BE2C (cell line): Measurements from ENCODE around the gene MAST2.
"Not testable (repeated sequence)": the region's sequence is repeated elsewhere in the genome, so short reads cannot be mapped to it uniquely, and the experiment has no call there.

Source experiments
- DNase-seq: peaks from one replicate; pipeline ENCODE4 v3.0.0-alpha.2; 2020
- H3K27me3 ChIP-seq: fragments of 250-450 bp; sonication (Bioruptor Pico); 2 replicates; pipeline ENCODE4 v1.5.1; 2020; ENCODE audit warnings: mild to moderate bottlenecking
- H3K36me3 ChIP-seq: fragments of 250-450 bp; sonication (Bioruptor Pico); 2 replicates; pipeline ENCODE4 v1.5.1; 2020; ENCODE audit warnings: mild to moderate bottlenecking
- H3K4me1 ChIP-seq: fragments of 250-450 bp; sonication (Bioruptor Pico); 2 replicates; pipeline ENCODE4 v1.5.1; 2020
- H3K4me3 ChIP-seq: 2 replicates; pipeline ENCODE4 v1.5.1; 2011; ENCODE audit warnings: low read depth, low read length
- H3K9me3 ChIP-seq: fragments of 250-450 bp; sonication (Bioruptor Pico); 2 replicates; pipeline ENCODE4 v1.5.1; 2020
- TF ChIP-seq, protein P1 (sequence below): IDR thresholded peaks from 2 replicates; pipeline ENCODE4 v1.5.1; 2012; ENCODE audit warnings: mild to moderate bottlenecking, low read depth, low read length

Gene MAST2

GRCh38 chr1:46044116-46044515 lies 240.7 kb downstream of the MAST2 start:
- TF ChIP-seq, protein P1, sequence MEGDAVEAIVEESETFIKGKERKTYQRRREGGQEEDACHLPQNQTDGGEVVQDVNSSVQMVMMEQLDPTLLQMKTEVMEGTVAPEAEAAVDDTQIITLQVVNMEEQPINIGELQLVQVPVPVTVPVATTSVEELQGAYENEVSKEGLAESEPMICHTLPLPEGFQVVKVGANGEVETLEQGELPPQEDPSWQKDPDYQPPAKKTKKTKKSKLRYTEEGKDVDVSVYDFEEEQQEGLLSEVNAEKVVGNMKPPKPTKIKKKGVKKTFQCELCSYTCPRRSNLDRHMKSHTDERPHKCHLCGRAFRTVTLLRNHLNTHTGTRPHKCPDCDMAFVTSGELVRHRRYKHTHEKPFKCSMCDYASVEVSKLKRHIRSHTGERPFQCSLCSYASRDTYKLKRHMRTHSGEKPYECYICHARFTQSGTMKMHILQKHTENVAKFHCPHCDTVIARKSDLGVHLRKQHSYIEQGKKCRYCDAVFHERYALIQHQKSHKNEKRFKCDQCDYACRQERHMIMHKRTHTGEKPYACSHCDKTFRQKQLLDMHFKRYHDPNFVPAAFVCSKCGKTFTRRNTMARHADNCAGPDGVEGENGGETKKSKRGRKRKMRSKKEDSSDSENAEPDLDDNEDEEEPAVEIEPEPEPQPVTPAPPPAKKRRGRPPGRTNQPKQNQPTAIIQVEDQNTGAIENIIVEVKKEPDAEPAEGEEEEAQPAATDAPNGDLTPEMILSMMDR, result no peak
- Histone ChIP-seq H3K9me3 (no peaks in the 10 kb centered on the region), H3K4me1 (no peaks in the 10 kb centered on the region), H3K36me3 (no peaks in the 10 kb centered on the region; the same call in none of the 2 replicates), H3K27me3 (no peaks in the 10 kb centered on the region), H3K4me3 (no peak overlapping the region)
- no peak for DNase-seq

DNA sequence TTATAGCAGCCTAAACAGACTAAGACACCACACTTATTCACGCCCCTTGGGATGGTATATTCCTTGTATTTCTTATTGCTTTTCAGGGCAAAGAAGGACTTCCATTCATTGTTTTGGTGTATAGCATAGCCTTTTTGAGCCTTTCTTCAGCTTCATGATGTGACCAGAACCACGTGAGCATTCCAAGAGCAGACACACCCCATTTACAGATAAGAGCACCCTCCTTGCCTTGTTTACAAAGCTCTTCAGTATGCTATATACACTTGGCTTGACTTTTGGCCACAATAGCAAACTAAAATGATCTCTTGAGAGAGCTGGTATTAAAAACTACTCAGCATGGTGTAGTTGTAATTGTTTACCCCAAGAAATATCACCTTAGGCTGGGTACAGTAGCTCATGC lies 250.3 kb downstream of the MAST2 start:
- Histone ChIP-seq H3K4me1 (no peaks in the 10 kb centered on the region), H3K9me3 (no peaks in the 10 kb centered on the region), H3K36me3 (no peaks in the 10 kb centered on the region; the same call in none of the 2 replicates), H3K27me3 (no peaks in the 10 kb centered on the region), H3K4me3 (no peak overlapping the region)
- DNase-seq, result no peak
- TF ChIP-seq, protein P1, result no peak

- no peak overlapping the region for H3K4me3 ChIP-seq
- H3K4me1 ChIP-seq, result no peaks in the 10 kb centered on the region
- peaks cover 1% of the 10 kb centered on the region for H3K36me3 ChIP-seq
- TF ChIP-seq, protein P1, result no peak
- no peaks in the 10 kb centered on the region for H3K9me3 ChIP-seq
- no peaks in the 10 kb centered on the region for H3K27me3 ChIP-seq
- DNase-seq, result no peak
Measured at GRCh38 chr1:46056325-46056724, 252.9 kb downstream of the MAST2 start.

DNA sequence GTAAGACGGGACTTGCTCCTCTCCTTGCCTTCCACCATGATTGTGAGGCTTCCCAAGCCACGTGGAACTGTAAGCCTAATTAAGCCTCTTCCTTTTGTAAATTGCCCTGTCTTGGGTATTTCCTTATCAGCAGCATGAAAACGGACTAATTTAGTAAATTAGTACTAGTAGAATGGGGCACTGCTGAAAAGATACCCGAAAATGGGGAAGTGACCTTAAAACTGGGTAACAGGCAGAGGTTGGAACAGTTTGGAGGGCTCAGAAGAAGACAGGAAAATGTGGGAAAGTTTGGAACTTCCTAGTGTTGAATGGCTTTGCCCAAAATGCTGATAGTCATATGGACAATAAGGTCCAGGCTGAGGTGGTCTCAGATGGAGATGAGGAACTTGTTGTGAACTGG lies 253.8 kb downstream of the MAST2 start:
- not testable (repeated sequence) for H3K4me3 ChIP-seq, H3K27me3 ChIP-seq, H3K4me1 ChIP-seq, DNase-seq, H3K36me3 ChIP-seq, H3K9me3 ChIP-seq

DNA sequence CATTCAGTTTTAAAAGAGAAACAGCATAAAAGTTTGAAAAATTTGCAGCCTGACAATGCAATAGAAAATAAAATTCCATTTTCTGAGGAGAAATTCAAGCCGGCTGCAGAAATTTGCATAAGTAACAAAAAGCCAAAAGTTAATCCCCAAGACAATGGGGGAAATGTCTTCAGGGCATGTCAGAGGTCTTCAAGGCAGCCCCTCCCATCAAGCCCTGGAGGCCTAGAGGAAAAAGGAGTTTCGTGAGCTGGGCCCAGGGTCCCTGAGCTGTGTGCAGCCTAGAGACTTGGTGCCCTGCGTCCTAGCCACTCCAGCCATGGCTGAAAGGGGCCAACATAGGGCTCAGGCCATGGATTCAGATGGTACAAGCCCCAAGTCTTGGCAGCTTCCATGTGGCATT lies 254.4 kb downstream of the MAST2 start:
- Histone ChIP-seq H3K9me3 (no peaks in the 10 kb centered on the region), H3K27me3 (no peaks in the 10 kb centered on the region), H3K36me3 (peaks cover 4% of the 10 kb centered on the region), H3K4me1 (no peaks in the 10 kb centered on the region), H3K4me3 (no peak overlapping the region)
- no peak for DNase-seq
- TF ChIP-seq, protein P1, result no peak

DNA sequence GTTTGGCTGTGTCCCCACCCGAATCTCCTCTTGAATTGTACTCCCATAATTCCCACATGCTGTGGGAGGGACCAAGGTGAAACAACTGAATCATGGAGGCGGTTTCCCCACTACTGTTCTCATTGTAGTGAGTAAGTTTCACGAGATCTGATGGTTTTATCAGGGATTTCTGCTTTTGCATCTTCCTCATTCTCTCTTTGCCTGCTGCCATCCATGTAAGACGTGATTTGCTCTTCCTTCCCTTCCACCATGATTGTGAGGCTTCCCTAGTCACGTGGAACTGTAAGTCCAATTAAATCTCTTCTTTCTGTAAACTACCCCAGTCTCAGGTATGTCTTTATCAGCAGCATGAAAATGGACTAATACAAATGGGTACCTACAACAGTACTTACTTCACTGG lies 255.5 kb downstream of the MAST2 start:
- Histone ChIP-seq H3K36me3 (peaks cover 4% of the 10 kb centered on the region), H3K4me3 (no peak overlapping the region), H3K9me3 (no peaks in the 10 kb centered on the region), H3K4me1 (no peaks in the 10 kb centered on the region), H3K27me3 (no peaks in the 10 kb centered on the region)
- no peak for DNase-seq
- TF ChIP-seq, protein P1, result no peak

GRCh38 chr1:46061146-46061545 lies 257.7 kb downstream of the MAST2 start:
- Histone ChIP-seq H3K9me3 (no peaks in the 10 kb centered on the region), H3K36me3 (peaks cover 4% of the 10 kb centered on the region), H3K27me3 (no peaks in the 10 kb centered on the region), H3K4me3 (no peak overlapping the region), H3K4me1 (no peaks in the 10 kb centered on the region)
- DNase-seq, result no peak
- TF ChIP-seq, protein P1, result no peak
